Upper lobe of left lung (tissue), 6 donors: Measurements from ENCODE around the gene TGFB2. TPM values are rescaled to one million over a fixed set of nuclear protein-coding genes. Genes with fewer than 3 reads are reported as not detected.

Experiments
- ATAC-seq, 2 donors: fragments of 200-7000 bp; cut with Tn5 transposase; one replicate each; pipeline ENCODE4 v1.9.1; 2022; ENCODE audit warnings: mild to moderate bottlenecking in 2 of 2, moderate library complexity in 2 of 2; ENCODE audit not compliant: low FRiP score in 2 of 2
- DNase-seq, 2 donors: peaks; one replicate each; pipeline ENCODE4 v3.0.0-alpha.2; 2019 to 2020
- H3K27ac ChIP-seq, 4 donors: fragments of 200-600 bp; sonication (generic); one replicate each; pipeline ENCODE4 v1.5.1; 2016 to 2019
- H3K27me3 ChIP-seq, 4 donors: fragments of 200-600 bp; sonication (generic); one replicate each; pipeline ENCODE4 v1.5.1; 2017 to 2019
- H3K36me3 ChIP-seq, 4 donors: fragments of 200-600 bp; sonication (generic); one replicate each; pipeline ENCODE4 v1.5.1; 2016 to 2019
- H3K4me1 ChIP-seq, 4 donors: fragments of 200-600 bp; sonication (generic); one replicate each; pipeline ENCODE4 v1.5.1; 2018 to 2019
- H3K4me3 ChIP-seq, 4 donors: fragments of 200-600 bp; sonication (generic); one replicate each; pipeline ENCODE4 v1.5.1; 2017 to 2019; ENCODE audit warnings: mild to moderate bottlenecking in 2 of 4, moderate library complexity in 1 of 4
- H3K9me3 ChIP-seq, 4 donors: fragments of 200-600 bp; sonication (generic); one replicate each; pipeline ENCODE4 v1.5.1; 2018 to 2019
- EP300 ChIP-seq, 4 donors: sonication (generic); formaldehyde crosslinking; IDR thresholded peaks; one replicate each; pipeline ENCODE4 v1.5.1; 2017; ENCODE audit warnings: antibody characterized with exemption in 4 of 4, control low read depth in 2 of 4
- POLR2A ChIP-seq, 4 donors: fragments of 450-650 bp; IDR thresholded peaks; one replicate each; pipeline ENCODE4 v1.5.1; 2016 to 2017; ENCODE audit warnings: antibody characterized with exemption in 4 of 4, mild to moderate bottlenecking in 2 of 4
- POLR2AphosphoS5 ChIP-seq, 2 donors: sonication (generic); formaldehyde crosslinking; IDR thresholded peaks; one replicate each; pipeline ENCODE4 v1.5.1; 2017; ENCODE audit warnings: antibody characterized with exemption in 2 of 2
- WGBS, 2 donors: methylation state at CpG; one replicate each; pipeline ENCODE4 v1.1.5; 2017 to 2018; 5-methylcytosine and 5-hydroxymethylcytosine counted together
- total RNA-seq, 6 donors: library from RNA; depleted of rRNA in 4 of 6; stranded (reverse); fragments of >200 nt in 4 of 6; gene quantifications; one replicate each; pipeline versions ENCODE4 v1.1.0 to v1.2.1, GENCODE V29; 2016 to 2021
- TF ChIP-seq, protein P1 (sequence below), 6 experiments: fragments of 450-650 bp in 4 of 6; fragments of 200-600 bp in 2 of 6; sonication (generic) in 2 of 6; IDR thresholded peaks; one replicate each; pipeline ENCODE4 v1.5.1; 2016 to 2019; ENCODE audit warnings: antibody characterized with exemption in 6 of 6
- donor health status: DM: no; HTN: no; CAD: no; lungs with moderate emphysema.
- donor health status: DM: no; HTN: yes; CAD: no; lungs with severe emphysema.

TGFB2 gene
- total RNA-seq, 6 donors from 2014 or later, result 4.2 to 13.7 (median 9.9) TPM

- 21 to 30% methylated on average over 7 of the region's 7 CpGs for WGBS, 2 donors
- ATAC-seq, result no peak
- DNase-seq, result no peak
- peak overlapping the region in 1 of 4 donors; percentile 61 for H3K4me3 ChIP-seq
- H3K27ac ChIP-seq, result peak overlapping the region; percentile 55 to 88 (median 73)
- no peaks in the 10 kb centered on the region for H3K36me3 ChIP-seq
- no peaks in the 10 kb centered on the region for H3K9me3 ChIP-seq
- no peaks in the 10 kb centered on the region for H3K27me3 ChIP-seq
- peaks cover 9 to 44% (median 15%) of the 10 kb centered on the region in 4 donors for H3K4me1 ChIP-seq
- TF ChIP-seq POLR2A (IDR thresholded peaks at IDR 0.05) (no peak), EP300 (IDR thresholded peaks at IDR 0.05) (no peak), POLR2AphosphoS5 (IDR thresholded peaks at IDR 0.05) (no peak)
- TF ChIP-seq, protein P1, sequence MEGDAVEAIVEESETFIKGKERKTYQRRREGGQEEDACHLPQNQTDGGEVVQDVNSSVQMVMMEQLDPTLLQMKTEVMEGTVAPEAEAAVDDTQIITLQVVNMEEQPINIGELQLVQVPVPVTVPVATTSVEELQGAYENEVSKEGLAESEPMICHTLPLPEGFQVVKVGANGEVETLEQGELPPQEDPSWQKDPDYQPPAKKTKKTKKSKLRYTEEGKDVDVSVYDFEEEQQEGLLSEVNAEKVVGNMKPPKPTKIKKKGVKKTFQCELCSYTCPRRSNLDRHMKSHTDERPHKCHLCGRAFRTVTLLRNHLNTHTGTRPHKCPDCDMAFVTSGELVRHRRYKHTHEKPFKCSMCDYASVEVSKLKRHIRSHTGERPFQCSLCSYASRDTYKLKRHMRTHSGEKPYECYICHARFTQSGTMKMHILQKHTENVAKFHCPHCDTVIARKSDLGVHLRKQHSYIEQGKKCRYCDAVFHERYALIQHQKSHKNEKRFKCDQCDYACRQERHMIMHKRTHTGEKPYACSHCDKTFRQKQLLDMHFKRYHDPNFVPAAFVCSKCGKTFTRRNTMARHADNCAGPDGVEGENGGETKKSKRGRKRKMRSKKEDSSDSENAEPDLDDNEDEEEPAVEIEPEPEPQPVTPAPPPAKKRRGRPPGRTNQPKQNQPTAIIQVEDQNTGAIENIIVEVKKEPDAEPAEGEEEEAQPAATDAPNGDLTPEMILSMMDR (IDR thresholded peaks at IDR 0.05), result no peak
Measured at GRCh38 chr1:218350035-218350525, 4.9 kb downstream of the TGFB2 start.

GRCh38 chr1:218350801-218351266, 5.7 kb downstream of the TGFB2 start:
- no peaks in the 10 kb centered on the region for H3K27me3 ChIP-seq
- peak overlapping the region in 3 of 4 donors; percentile 28 to 61 (median 41) for H3K4me3 ChIP-seq
- H3K27ac ChIP-seq, result peak overlapping the region; percentile 60 to 88 (median 68)
- TF ChIP-seq, protein P1 (IDR thresholded peaks at IDR 0.05), result no peak
- TF ChIP-seq POLR2A (IDR thresholded peaks at IDR 0.05) (no peak), EP300 (IDR thresholded peaks at IDR 0.05) (no peak), POLR2AphosphoS5 (IDR thresholded peaks at IDR 0.05) (no peak)
- ATAC-seq, result no peak
- H3K9me3 ChIP-seq, result no peaks in the 10 kb centered on the region
- no peaks in the 10 kb centered on the region for H3K36me3 ChIP-seq
- DNase-seq, result no peak
- peaks cover 9 to 36% (median 15%) of the 10 kb centered on the region in 4 donors for H3K4me1 ChIP-seq
- WGBS, 2 donors, result 2 to 4% methylated on average over 2 of the region's 2 CpGs

GRCh38 chr1:218351391-218352074, 6.4 kb downstream of the TGFB2 start:
- no peaks in the 10 kb centered on the region for H3K9me3 ChIP-seq
- H3K4me1 ChIP-seq, result peaks cover 9 to 31% (median 15%) of the 10 kb centered on the region in 4 donors
- peak; percentile 73 to 82 for ATAC-seq
- peak overlapping the region; percentile 11 to 61 (median 34) for H3K4me3 ChIP-seq
- H3K27ac ChIP-seq, result peak overlapping the region; percentile 60 to 88 (median 68)
- no peaks in the 10 kb centered on the region for H3K36me3 ChIP-seq
- DNase-seq, result peak in 1 of 2 donors; percentile 45
- TF ChIP-seq POLR2A (IDR thresholded peaks at IDR 0.05) (no peak), POLR2AphosphoS5 (IDR thresholded peaks at IDR 0.05) (no peak), EP300 (IDR thresholded peaks at IDR 0.05) (no peak)
- TF ChIP-seq, protein P1 (IDR thresholded peaks at IDR 0.05), result peak; percentile 22 to 48 (median 36)
- H3K27me3 ChIP-seq, result no peaks in the 10 kb centered on the region
- WGBS, 2 donors, result 13 to 19% methylated on average over 10 of the region's 10 CpGs

- H3K4me3 ChIP-seq, result no peak overlapping the region
Measured at GRCh38 chr1:218352075-218352438, 6.9 kb downstream of the TGFB2 start.

More at GRCh38 chr1:218352075-218352438, 6.9 kb downstream of the TGFB2 start:
- peak overlapping the region in 3 of 4 donors; percentile 63 to 88 (median 74) for H3K27ac ChIP-seq
- no peaks in the 10 kb centered on the region for H3K36me3 ChIP-seq
- ATAC-seq (no peak), DNase-seq (peak in 1 of 2 donors; percentile 46)
- peaks cover 8 to 36% (median 14%) of the 10 kb centered on the region in 4 donors for H3K4me1 ChIP-seq
- no peaks in the 10 kb centered on the region for H3K9me3 ChIP-seq
- TF ChIP-seq POLR2A (IDR thresholded peaks at IDR 0.05), result no peak
- no peak for TF ChIP-seq POLR2AphosphoS5 (IDR thresholded peaks at IDR 0.05)
- no peak for TF ChIP-seq EP300 (IDR thresholded peaks at IDR 0.05)
- TF ChIP-seq, protein P1 (IDR thresholded peaks at IDR 0.05), result no peak
- no peaks in the 10 kb centered on the region for H3K27me3 ChIP-seq
- 71 to 81% methylated on average over 8 of the region's 8 CpGs for WGBS, 2 donors
